NCI-H2081 (cell line): Measurements from ENCODE around the gene CCL14.
"Not testable (repeated sequence)": the region's sequence is repeated elsewhere in the genome, so short reads cannot be mapped to it uniquely, and the experiment has no call there.

Experiments
- DNase-seq, 2 experiments: peaks; one replicate each; lab custom pipeline; 2025; lab: John Stamatoyannopoulos, UW

Gene CCL14

DNA sequence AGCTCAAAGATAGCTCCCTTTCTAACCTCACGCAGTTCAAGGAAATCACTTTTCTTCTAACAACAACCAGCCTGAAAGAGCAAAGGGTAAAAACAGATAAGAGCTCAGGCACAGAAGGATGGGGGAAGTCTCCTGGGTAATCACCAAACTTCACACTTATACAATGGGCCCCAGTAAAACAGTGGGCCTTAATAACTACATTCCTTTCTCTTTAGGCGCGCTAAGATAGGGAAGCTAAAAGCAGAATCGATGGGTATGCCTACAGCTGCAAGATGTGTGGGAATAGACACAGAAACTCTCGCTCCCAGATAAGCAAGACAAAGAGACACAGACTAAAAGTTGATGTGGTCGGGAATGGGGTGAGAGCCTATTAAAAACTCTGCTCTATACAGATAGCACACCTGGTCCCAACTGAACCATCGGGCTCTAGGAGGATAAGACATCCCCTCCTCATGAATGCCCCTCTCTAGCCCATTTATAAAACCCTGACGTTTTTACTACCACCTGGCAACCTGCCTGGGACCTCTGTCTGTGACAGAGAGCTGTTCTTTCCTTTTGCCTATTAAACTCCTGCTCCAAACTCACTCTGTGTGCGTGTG, 43.8 kb downstream of the CCL14 start:
- DNase-seq = no peak

DNA sequence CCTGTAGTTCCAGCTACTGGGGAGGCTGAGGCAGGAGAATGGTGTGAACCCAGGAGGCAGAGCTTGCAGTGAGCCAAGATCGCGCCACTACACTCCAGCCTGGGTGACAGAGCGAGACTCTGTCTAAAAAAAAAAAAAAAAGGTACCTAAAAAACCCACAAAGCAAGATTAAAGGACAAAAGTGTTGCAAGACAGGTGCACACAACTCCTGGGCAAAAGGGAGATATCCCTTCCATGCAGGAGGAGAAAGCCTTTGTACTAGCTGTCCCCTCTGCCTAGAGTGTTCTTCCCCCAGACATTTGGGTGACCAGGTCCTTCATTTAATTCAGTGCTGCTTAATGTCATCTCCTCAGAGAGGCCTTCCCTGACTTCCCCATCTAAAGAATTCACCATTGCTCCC, 48.0 kb downstream of the CCL14 start:
- DNase-seq = not testable (repeated sequence)

DNA sequence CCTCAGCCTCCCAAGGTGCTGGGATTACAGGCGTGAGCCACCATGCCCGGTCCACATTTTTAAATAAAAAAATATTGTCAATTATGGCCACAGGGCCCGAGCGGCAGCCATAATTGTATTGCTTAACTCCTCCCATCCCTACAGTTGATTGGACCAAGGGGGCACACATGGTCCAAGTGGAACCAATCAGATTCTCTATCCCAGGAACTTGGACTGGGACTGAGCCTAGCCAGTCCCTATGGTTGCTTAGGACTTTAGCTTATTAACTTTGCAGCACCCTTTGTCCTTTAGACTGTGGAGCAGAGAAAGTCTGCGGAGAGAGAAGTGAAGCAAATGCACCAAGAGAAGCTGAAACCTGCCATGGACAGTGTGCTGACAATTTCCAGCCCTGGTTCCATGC, 50.5 kb downstream of the CCL14 start:
- DNase-seq = peak in 1 of 2 experiments; percentile 4

DNA sequence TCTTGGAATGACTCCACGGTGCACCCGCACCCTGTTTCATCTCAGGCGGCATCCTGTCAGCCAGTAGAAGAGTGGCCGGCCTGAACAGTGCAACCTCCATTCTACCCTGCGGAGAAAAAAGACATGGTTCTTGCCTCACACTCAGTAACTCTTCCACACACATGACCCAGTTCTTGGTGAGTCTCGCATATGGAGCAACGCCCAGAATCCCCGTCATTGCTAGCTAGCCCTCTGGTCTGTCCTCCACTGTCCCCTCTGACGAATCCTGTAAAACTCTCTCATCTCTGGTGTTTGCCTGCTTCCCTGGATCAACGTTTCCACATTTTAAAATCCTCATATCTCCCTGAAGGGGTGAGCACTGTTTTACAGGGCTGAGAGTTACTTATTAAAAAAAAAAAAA, 51.8 kb downstream of the CCL14 start:
- no peak for DNase-seq
